GM19023 (cell line): Measurements from ENCODE around the gene FRMD7.
"Not testable (repeated sequence)": the region's sequence is repeated elsewhere in the genome, so short reads cannot be mapped to it uniquely, and the experiment has no call there.

Experiments used
- ATAC-seq: cut with Tn5 transposase; IDR thresholded peaks from one replicate; pipeline ENCODE4 v1.9.1; 2021; ENCODE audit warnings: mild to moderate bottlenecking, moderate library complexity; ENCODE audit not compliant: unreplicated experiment

The FRMD7 gene

GRCh38 chrX:132094164-132094563 lies 33.7 kb downstream of the FRMD7 start:
- ATAC-seq: no peak

DNA sequence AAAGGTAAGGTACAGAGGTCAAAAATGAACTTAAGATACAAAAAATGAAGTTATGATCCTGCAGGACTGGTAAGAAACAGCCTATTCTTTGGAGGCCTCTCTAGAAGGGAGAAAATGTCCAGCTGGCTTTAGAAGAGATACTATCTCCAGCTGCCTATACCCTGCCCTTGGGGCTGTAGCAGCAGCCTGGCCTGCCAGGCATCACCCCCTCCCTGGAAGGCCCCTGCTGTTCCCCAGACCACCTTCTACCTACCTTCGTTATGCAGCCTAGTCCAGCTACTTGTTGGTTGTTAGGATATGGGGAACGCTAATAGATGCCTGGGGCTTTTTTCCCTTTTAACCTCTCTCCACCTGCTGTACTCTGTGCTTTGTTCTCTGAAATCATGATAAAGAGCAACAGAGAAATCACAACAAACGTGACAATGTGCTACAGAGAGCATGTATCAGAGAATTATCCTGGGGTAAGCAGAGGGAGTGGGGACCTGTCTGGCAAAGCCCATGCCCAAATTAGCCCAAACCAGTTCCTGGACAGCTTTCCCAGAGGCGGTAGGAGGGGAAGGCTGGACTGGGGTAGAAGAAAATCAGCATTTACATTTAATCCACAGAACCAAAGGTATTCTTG lies 34.5 kb downstream of the FRMD7 start:
- ATAC-seq: no peak

DNA sequence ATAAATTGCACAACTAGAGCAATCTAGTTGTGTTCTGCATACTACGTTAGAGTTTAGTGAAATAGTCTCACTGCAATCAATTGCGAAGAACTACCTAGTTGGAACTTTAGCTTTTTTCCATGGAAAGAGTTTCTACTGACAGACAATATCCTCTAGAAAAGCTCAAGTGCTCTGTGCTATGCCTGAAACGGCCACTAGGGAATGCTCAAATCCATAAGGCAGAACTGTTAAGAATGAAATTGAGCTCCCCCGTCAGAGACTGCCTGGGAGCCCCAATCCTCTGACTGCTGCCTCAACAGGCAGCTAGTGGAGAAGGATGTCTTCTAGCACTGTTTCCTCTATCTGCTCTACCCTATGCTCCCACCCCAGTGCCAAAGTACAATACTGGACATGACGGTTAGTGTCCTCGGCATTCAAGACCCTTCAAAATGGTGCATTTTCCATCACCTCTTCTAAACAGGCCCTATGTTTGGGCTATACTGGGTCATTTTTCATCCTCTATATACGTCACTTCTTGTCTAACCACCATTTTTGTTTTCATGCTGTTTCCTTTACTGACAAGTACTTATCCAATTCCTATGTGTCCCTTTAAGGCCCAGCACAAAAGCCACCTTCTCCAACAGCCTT lies 35.3 kb downstream of the FRMD7 start:
- ATAC-seq: peak; percentile 82

- no peak for ATAC-seq
Measured at GRCh38 chrX:132090403-132091159, 37.2 kb downstream of the FRMD7 start.

- no peak for ATAC-seq
Measured at GRCh38 chrX:132088864-132089263, 39.0 kb downstream of the FRMD7 start.

DNA sequence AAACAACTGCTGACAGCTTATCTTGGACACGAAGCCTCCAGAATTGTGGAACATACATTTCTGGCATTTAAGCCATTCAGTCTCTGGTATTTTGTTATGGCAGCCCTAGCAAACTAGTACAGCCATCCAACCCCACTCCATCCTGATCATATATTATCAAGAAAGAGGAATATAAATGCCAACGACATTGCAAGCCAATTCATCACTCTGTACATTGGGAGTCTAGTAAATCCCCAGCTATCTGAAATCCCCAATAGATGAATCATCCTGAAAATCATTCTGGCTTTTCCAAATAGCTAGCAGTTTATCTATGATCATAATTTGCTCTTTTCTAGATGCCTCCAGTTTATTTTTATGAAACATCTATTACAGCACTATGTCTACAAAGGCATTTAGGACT lies 41.1 kb downstream of the FRMD7 start:
- no peak for ATAC-seq

DNA sequence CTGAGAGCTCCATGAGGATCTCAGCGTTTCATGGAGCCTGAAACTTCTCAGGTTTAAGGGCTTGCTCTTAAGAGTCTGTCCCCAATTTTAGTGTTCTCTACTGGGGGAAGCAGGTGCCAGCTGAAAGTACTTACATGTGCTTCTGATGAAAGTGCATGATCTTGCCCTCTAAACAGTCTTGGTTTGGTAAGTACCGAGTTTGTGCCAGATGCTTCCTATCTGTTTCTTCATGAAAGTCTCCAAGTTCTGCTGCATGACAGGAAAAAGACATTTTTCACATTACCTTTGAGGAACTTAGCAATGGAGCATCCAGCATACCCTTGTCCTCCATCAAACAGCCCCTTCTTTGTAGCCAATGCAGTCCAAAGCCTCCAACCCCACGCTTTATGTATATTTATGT lies 42.0 kb downstream of the FRMD7 start:
- ATAC-seq: no peak

DNA sequence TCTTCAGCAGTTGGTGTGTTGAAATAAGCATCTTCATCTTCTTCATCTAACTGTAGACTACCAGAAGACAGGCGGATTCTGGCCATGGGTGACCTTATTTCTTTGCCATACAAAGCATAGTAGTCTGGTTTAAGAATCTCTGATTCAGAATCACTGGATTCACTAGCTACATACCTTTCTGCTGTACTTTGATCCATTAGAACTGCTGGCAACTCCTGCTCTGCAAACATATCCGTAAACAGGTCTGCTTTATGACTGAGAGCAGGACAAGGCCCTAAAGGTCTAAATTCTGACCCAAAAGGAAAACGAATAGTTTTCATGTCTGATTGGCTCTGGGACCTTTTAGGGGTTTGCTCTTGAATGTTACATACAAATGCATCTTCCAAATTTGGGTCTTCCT lies 49.9 kb downstream of the FRMD7 start:
- no peak for ATAC-seq

DNA sequence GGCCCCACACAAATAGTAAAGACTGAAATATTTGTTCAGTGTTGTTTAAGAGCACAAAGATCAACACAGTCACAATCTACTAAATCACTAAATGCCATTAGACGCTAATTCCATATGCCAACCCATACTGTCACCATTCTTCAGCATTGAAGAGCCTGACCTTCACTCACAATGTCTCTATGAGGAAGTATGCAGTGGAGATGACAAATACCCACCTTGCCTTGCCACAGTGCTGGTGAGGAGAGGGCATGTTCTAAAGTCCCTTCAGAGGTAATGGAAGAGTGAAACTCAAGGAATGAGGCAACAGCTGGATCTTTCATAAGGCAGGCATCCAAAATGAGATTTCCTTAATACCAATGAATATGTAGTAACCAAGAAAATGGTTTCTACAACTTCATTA lies 50.4 kb downstream of the FRMD7 start:
- ATAC-seq: no peak

- ATAC-seq: no peak
Measured at GRCh38 chrX:132071254-132071653, 56.6 kb downstream of the FRMD7 start.

GRCh38 chrX:132068405-132068804 lies 59.4 kb downstream of the FRMD7 start:
- ATAC-seq: no peak

- ATAC-seq: no peak
Measured at GRCh38 chrX:132063862-132064261, 64.0 kb downstream of the FRMD7 start.

GRCh38 chrX:132063334-132063733 lies 64.5 kb downstream of the FRMD7 start:
- ATAC-seq: no peak

GRCh38 chrX:132059973-132060540 lies 67.8 kb downstream of the FRMD7 start:
- ATAC-seq: no peak

DNA sequence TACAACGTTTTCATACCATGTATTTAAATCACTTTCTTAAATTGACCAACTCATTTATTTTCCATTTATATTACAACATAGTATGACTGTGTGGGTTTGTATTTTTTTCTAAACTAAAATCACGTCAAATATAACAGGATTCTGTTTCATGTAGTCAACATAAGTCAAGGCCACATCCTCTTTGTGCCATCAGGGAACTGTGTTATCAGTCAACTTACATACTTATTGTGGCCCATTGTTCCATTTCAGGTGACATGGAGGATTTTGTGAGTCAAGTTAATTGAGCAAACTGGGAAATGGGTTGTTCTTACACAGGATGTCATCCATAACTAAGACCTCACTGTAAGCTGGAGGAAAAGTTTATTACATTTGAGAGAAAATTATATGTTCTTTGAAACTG lies 68.8 kb downstream of the FRMD7 start:
- ATAC-seq: no peak

- no peak for ATAC-seq
Measured at GRCh38 chrX:132058050-132058449, 69.8 kb downstream of the FRMD7 start.

GRCh38 chrX:132051778-132052177 lies 76.0 kb downstream of the FRMD7 start:
- ATAC-seq: not testable (repeated sequence)

GRCh38 chrX:132046533-132046932 lies 81.3 kb downstream of the FRMD7 start:
- no peak for ATAC-seq

DNA sequence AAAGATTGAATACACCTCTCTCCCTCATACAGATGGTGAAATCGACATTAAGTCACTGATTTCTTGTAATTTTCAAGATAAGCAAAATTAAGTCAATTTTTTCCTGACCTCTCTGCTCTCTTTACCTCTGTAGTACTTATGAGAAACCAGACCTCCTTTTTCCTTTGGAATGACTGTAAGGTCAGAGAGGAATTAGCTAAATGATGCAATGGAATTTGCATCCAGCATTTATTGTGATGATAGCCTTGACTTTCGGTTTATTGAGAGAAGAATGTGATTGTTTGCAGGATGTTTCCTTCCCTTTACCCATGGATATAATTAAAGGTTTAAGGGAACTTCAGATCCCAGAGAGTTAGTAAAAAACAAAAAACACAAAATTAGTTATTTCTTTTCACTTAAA lies 82.4 kb downstream of the FRMD7 start:
- ATAC-seq: no peak

DNA sequence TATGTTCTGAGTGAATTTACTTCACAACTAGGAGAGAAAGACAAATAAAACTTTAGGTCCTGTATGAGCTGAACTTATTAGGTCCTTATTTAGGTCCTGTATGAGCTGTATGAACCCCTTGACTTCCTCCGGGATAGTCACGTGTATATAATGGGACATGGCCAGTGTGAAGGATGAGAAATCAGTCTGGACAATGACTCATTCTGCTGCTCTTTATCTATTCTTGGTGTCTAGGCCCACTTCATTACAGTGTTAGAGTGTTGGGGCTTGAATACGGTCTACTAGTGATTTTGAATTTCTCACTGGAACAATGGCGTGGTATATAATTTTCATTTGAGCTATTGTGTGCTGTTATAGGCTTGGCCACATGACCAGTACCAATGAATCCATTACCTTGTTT lies 82.9 kb downstream of the FRMD7 start:
- ATAC-seq: no peak

DNA sequence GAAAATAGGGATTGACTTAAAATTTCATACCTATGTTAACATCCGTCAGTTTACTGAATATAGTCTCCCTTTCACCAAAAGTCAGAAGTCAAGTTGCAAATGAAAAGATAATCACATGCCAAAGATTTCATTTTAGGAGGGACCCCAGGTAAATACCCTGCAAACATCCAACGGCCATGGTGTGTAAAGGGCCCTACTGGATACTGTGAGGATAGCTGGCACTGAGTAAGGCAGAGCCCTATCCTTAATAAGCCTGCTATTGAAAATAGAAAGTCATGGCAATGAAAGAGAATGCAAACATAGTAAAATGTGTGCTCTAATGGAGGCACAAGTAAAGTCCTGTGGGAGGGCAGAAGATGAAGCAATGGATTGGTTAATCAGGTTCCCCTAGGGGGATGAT lies 83.8 kb downstream of the FRMD7 start:
- ATAC-seq: no peak

DNA sequence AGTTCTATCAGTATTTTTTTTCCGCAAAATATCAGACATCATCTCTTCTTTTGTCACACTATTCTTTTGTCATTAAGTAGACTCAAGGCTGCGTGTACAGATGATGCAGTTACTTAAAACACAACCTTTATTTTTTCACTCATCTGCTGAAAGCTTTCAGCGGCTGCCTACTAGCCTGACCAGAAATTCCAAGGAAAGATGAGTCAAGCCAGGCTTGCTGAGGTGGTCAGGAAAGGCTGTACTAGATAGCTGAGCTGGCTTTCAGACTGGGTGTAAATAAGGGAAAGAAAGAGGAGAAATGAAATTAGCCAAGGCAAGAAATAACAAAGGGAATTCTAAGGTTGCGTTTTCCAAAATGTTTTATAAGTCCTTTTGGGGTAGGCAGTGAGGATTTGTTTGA lies 86.8 kb downstream of the FRMD7 start:
- ATAC-seq: no peak
